Nucleus accumbens (tissue), 56 donors: ENCODE results near the gene NOP14.
"Not testable (repeated sequence)": the region's sequence is repeated elsewhere in the genome, so short reads cannot be mapped to it uniquely, and the experiment has no call there.

ENCODE experiments used
- DNase-seq, 56 donors: peaks; one replicate each; lab custom pipeline; 2025; lab: John Stamatoyannopoulos, UW

The NOP14 gene

DNA sequence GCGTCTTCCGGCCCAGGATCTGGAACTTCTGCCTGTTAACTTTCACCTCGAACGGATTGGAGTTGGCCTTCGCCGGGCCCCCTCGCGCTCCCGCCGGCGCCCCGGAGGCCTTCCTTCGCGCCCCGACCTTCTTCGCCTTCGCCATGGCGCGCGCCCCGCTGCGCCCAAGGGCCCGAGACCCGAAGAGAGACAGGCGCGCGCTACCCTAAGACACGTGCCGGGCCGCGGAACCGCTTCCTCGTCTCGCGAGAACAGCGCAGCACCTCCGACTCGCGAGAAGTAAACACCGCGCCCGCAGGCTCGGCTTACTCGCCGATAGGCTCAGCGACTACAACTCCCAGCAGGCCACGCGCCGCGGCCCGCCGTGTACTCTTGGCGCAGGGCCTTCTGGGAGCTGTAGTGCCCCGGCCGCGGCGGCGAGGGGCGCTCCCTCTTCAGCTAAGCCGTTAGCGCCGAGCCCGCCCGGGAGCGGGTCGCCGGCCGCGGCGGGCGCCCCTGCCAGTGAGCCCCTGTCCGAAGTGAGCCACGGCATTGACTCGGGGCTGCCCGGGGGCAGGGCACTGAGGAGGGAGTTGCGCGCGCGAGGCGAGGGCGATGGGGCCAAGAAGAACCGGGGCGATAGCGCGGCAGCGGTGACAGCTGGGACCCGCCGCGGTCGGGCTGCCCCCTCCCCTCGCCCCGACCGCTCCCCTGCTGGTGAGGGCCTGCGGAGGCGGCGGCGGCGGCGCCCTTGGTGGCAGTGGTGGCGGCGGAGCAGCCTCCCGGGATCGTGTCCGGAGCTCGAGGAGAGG, at the start of gene NOP14, which contains the start of gene GRK4:
TSS of gene NOP14 (minus strand) at position 232 of the 791 bp plus-strand sequence. CDS start at position 145, 87 bp downstream.
TSS of gene GRK4 (plus strand) at position 397 of the 791 bp plus-strand sequence. CDS start 500 bp downstream, outside the sequence.
- peak; percentile 65 to 99 (median 94) for DNase-seq

DNA sequence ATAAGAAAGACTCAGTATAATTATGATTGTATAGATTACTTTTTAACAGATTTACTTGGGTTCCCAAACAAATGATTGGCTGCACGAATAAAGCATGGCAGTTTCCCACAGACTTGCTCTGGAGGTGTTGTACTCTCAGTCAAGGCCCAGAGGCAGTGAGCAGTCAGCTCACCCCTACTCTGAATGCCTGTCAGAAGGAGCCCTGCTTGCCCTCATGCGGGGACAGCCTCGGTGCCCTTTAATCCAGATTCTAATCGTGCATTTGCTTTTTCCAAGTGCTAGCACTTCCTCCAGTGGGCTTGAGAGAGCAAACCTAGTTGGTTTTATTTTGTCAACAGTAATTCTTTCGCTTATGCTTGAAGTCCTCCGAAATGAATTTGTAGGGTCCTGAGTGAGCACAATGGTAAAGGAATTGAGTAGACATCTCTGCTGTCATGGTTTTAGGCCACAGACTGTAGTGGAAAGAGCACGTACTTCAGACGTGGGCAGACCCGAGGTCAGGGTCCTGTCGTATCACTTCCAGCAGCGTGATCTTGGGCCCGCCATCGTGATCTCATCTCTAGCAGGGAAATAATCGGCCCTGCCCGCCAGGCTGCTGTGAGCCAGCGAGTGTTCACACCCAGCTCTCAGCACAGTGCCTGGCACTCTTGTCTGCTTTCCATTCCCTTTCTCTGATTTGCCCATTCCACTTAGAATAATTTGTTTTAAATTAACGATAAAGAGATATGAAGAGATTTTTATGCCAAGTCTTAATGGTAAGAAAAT, 48.4 kb upstream of the NOP14 start:
- no peak for DNase-seq

DNA sequence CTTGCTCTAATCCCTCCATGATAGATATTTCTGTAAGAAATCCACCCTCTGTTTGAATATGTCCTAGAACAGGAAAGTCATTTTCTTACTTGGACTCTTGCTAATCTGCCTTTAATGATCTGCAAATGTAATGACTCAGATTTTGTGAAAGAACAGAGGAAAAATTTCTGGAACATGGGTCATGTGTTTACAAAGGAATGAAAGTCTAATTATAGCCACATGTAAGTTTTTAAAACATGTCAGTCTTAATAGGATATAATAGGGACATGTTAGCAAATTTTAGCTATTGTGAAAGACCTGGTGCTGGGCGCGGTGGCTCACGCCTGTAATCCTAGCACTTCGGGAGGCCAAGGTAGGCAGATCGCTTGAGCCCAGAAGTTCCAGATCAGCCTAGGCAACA, 47.8 kb upstream of the NOP14 start:
- DNase-seq = no peak

DNA sequence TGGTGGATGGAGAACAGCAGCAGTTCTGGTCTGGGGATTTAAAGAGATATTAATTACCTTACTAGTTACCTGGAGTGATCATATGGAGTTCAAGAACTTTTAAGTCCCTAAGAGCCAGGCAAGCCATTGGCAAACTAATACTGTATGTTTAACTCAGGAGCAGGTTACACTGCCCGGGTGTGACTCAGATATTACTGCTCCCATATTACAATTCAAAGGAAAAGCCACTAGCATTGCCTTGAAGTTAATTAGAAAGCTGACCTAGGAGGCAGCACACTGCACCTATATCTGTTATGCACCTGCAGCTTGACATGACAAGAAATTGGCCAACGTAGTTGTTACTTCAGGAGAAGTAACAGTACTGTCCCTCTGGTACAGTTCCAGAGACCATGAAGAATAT, 47.4 kb upstream of the NOP14 start:
- DNase-seq = no peak

DNA sequence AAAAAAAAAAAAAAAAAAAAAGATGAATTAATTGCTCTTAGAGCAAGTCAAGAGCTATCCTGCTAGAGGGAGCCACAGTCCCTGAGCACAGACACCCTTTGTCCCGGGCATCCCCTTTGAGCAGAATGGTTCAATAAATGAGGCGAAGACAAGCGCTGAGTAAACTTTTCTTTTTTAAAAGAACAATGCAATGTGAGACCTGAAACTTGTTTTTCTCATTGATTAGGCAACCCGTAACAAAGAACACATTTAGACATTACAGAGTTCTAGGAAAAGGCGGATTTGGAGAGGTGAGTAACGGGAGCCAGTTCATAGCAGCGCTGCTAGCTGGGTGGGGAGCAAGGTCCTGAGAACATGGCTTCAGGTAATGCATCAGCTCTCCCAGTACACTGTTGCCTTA, 46.2 kb upstream of the NOP14 start:
- DNase-seq = peak in 4 of 56 donors; percentile 7 to 28 (median 8)

DNA sequence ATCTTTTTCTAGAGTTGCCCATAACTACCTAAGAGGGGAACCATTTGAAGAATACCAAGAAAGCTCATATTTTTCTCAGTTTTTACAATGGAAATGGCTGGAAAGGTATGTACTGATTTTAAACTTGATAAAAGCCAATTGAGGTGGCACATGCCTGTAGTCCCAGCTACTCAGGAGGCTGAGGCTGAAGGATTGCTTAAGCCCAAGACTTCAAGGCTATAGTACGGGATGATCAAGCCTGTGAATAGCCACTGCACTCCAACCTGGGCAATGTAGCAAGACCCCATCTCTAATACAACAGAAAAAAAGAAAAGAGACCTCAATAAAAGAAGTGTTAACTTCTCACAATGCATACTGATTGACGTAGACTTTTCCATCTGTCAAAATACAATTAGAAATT, 44.5 kb upstream of the NOP14 start:
- DNase-seq = no peak

DNA sequence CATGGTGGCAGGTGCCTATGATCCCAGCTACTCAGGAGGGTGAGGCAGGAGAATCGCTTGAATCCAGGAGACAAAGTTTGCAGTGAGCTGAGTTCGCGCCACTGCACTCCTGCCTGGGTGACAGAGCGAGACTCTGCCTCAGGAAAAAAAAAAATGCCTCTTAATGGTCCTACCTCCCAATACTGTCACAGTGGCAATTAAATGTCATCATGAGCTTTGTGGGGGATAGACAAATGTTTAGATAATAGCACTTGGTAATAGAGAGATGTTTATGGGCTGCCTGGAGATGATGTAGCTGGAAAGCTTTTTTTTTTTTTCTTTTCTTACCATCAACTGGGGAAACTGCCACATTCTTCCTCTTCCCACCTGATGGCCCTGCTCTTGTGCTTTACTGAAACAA, 33.2 kb upstream of the NOP14 start:
- DNase-seq = no peak

DNA sequence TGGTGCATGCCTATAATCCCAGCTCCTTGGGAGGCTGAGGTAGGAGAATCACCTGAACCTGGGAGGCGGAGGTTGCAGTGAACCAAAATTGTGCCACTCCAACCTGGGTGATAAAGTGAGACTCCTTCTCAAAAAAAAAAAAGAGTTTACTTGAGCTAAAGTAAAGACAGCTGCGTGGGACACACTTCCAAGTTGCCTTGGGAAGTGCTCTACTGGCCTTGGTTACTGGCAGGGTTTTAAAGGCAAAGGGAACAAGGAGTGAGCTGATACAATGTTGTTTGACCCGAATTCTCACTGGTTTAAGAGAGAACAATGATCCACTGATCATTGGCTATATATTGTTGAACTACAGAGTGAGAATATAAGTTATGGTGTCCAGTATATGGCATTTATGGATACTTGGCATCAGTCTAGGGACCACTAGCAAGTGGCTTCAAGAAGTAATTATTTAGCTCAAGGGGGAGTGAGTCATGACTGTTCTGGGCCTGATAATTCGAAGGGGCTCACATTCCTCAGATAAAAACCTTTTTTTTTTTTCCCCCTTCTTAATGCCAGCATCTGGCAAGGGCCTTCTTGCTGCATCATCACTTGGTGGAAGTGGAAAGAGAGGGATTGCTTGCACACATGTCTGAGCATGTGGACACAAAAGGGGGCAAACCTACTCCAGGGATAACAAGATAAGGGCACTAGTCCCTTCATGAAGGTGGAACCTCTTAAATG, 32.5 kb upstream of the NOP14 start:
- no peak for DNase-seq

DNA sequence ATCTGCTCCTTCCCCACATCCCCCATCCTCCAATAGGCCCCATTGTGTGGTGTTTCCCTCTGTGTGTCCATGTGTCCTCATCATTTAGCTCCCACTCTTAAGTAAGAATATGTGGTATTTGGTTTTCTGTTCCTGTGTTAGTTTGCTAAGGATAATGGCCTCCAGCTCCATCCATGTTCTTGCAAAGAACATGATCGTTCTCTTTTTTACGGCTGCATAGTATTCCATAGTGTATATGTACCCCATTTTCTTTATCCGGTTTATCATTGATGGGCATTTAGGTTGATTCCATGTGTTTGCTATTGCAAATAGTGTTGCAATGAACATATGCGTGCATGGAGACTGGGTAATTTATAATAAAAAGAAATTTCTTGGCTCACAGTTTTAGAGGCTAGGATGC, 31.7 kb upstream of the NOP14 start:
- DNase-seq = no peak

DNA sequence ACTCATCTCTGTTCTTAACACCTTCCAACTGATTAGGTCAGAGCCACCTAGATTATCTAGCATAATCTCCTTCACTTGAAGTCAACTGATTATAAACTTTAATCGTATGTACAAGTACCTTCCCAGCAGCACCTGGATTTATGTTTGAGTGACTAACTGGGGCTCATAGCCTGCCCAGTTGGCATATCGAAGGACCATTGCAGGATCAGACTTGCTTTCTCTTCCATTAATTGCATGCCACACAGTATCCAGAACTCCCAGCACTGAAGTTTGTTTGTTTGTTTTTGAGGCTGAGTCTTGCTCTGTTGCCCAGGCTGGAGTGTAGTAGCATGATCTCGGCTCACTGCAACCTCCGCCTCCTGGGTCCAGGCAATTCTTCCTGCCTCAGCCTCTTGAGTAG, 28.0 kb upstream of the NOP14 start:
- DNase-seq = no peak

DNA sequence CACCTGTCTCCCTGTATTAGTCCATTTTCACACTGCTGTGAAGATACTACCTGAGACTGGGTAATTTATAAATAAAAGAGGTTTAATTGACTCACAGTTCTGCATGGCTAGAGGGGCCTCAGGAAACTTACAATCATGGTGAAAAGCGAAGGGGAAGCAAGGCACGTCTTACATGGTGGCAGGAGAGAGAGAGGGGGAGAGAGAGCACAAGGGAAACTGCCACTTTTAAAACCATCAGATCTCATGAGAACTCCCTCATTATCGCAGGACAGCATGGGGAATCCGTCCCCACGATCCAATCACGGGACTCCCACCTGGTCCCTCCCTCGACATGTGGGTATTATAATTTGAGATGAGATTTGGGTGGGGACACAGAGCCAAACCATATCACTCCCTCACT, 20.5 kb upstream of the NOP14 start:
- not testable (repeated sequence) for DNase-seq

DNA sequence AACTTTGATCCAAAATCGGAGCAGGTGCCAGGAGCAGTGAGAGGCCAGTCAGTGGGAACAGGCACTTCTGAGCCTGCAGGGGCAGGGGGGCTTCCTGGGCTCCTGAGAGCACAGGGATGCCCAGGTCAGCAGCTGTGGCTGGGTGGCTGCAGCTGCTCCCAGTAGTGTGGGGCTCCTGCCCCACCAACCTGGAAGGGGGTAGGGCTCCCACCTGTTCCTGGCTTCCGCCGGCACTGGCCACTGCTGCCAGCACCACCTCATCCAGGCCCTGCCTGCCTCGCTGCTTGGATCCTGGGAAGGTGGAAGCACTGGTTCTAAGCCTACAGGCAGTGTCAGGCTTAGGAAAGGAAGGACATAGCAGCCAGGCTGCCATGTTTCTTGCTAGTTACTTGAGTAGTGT, 18.8 kb upstream of the NOP14 start:
- no peak for DNase-seq

DNA sequence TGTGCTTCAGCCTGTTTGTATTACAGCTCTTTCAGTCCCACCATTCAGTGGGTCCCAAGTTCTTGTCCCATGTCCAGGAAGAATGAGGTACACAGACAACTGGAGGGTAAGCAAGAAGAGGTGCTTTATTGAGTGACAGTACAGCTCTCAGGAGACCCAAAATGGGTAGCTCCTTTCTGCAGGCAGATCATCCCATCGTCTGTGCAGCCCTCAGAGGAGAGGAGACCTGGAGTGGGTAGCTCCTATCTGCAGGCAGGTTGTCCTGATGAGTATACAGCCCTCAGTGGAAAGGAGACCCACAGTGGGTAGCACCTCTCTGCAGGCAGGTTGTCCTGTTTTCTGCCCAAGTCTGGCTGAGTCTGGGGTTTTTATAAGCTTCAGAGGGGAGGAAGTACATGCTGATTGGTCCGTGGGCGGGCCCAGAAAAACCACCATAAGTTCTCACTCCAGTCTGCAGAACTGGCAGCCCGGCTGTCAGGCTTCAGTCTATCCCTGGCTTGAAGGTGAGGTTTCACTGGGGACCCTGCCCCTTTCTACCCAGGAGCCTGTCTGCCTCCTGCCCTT, 18.1 kb upstream of the NOP14 start:
- DNase-seq = no peak

DNA sequence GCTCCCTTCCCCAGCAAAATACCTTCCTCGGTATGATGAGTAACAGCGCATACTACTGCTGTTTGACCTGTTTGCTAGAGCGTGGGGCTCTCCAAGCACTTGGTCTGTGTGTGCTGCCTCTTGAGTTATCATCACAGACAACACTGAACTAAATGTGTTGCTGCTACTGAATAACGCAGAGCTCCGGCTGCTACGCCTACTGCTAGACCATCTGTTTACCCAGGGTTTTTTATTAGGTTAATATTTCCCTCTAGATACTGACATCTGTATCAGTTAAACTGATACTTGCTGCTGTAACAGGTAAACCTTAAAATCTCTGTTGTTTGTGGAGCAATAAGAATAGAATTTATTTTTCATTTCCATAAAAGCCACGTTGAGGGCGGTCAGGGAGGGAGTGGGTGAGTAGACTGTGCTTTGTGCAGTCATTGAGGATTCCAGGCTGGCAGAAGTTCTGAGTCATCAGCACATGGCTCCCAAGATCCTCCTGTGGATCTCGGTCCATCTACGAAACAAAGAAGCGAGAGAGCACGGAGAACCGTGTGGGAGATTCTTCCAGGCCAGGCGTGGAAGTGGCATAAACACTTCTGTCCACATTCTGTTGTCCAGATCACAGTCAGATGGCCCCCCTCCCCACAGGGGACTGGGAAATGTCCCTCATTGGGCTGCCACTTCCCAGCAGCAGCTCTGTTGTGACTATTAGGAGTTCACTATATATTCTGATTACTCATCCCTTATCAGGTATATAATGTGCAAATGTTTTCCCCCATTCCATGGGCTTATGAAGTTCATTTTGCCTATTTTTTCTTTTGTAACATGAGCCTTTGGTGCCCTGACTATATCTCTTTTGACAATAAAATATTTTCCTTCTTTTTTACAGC, 14.2 kb upstream of the NOP14 start:
- DNase-seq = peak in 19 of 56 donors; percentile 2 to 69 (median 17)

DNA sequence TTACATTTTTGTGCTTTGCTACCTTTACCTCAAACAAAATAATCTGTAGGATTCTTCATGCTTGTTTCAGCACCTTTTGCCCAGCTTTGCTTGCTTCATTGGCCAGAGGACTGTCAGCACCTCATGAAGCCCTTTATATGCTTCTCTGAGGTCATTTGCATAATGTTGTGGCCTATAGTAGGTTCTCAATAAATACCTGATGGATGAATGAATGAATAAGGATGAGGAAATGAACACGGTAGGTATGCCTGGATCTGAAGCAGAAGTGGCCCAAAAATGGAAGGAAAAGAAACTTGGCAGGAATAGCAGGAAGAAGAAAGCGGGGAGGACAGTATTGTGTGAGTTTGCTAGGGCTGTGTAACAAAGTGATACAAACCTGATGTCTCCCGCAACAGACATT, 8.1 kb upstream of the NOP14 start:
- DNase-seq = no peak

DNA sequence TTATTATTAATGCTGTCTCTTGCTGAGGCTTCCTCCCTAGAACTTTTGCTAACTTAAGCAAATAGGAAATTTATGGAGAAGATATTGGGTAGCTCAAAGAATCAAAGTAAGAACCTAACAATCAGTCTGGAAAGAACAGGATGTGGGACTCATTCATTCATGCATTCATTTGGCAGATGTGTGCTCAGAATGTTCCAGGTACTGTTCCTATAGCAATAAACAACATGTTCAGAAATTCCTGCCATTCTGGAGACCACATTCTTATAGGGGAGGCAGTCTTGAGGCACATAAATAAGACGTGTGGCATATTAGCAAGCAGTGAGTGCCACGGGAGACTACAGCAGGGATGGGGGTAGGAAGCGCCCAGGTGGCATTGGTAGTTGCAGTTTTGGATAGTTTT, 5.2 kb upstream of the NOP14 start:
- DNase-seq = no peak

DNA sequence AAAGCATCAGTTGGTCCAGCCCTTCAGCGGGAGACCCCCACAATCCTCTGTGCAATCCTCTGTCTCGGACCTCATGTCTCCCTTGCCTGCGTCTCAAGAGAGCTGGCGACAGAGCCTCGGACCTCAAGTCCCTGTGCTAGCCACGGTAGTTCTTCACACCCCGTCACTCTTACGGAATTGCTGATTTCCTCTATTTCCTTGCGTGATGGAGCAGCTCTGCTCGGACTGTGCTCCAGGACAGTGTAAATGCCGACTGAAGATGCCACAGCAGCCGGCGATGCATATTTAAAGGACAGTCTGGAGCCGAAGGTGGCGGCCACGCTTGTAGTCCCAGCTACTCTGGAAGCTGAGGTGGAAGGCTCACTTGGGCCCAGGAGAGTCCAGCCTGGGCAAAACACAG, 2.1 kb upstream of the NOP14 start:
- no peak for DNase-seq

DNA sequence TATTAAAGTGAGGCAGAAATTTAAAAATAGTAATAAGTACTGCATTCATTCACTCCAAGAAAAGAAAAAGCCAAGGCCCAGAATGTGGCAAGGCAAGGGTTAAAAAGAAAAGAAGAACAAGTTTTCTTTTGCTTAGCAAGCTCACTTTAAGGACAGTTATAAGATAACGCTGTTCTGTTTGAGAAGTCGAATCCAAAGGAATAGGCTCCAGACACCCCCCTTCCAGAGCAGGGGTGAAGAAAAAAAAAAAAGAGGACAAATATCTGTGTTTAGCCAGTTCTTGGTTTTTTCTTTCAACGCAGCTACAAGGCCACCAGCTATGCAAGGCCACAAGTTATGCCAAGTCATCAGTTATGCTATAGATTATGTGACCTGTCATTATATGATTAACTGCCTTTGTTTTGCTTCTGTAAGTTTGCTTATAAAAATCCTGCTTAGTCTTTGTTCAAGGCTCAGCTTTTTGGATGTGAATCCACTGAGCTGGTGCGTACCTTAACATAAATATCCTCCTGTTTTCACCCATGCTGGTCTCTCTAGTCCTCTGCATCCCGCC, 1.6 kb upstream of the NOP14 start:
- DNase-seq = no peak

DNA sequence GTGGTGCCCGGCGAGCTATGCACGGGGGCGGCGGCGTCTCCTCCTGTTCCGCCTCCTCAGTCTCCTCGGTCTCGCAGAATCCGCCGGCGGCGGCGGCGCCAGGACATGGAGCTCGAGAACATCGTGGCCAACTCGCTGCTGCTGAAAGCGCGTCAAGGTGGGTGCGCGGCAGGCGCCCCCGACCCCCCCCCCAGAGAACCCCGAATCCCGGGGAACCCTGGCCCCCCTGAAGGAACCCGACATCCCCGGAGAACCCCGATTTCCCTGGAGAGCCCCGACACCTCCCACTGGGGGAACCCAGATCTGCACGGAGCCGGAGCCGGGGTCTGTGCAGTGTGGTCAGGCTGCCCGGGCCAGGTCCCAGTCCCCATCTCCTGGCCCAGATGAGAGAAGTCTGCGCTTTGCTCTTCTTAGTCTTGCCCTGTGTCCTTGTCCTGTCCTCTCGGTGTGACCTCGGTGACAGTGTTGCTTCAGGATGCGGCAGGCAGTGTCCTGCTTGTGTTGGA, 813 bp upstream of the NOP14 start:
- peak in 9 of 56 donors; percentile 20 to 65 (median 50) for DNase-seq
